A673 (cell line): ENCODE data around the gene TMPO.
"Not testable (repeated sequence)": the region's sequence is repeated elsewhere in the genome, so short reads cannot be mapped to it uniquely, and the experiment has no call there.

Experiments
- EZH2 ChIP-seq: fragments of 200-600 bp; sonication (generic); IDR thresholded peaks from 2 replicates; pipeline ENCODE4 v1.6.1; 2017; ENCODE audit warnings: borderline replicate concordance, low read depth, mild to moderate bottlenecking, mixed read lengths, antibody characterized with exemption, low read length; ENCODE audit not compliant: poor library complexity, severe bottlenecking
- TF ChIP-seq, protein P1 (sequence below): fragments of 300-800, 200-600 bp; sonication (generic); conservative IDR thresholded peaks from 2 replicates; pipeline ENCODE4 v1.5.1; 2017; ENCODE audit warnings: low read depth, mild to moderate bottlenecking, antibody characterized with exemption, low read length, moderate library complexity, mixed read lengths

DNA sequence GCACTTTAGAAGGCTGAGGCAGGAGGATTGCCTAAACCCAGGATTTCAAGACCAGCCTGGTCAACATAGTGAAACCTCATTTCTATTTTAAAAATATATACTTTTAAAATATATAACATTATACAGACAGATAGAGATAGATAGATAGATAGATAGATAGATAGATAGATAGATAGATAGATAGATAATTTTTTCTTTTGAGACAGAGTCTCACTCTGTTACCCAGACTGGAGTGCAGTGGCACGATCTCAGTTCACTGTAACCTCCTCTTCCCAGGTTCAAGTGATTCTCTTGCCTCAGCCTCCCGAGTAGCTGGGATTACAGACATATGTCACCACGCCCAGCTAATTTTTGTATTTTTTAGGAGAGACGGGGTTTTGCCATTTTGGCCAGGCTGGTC, 42.7 kb downstream of the TMPO start:
- not testable (repeated sequence) for TF ChIP-seq EZH2
- TF ChIP-seq, protein P1, sequence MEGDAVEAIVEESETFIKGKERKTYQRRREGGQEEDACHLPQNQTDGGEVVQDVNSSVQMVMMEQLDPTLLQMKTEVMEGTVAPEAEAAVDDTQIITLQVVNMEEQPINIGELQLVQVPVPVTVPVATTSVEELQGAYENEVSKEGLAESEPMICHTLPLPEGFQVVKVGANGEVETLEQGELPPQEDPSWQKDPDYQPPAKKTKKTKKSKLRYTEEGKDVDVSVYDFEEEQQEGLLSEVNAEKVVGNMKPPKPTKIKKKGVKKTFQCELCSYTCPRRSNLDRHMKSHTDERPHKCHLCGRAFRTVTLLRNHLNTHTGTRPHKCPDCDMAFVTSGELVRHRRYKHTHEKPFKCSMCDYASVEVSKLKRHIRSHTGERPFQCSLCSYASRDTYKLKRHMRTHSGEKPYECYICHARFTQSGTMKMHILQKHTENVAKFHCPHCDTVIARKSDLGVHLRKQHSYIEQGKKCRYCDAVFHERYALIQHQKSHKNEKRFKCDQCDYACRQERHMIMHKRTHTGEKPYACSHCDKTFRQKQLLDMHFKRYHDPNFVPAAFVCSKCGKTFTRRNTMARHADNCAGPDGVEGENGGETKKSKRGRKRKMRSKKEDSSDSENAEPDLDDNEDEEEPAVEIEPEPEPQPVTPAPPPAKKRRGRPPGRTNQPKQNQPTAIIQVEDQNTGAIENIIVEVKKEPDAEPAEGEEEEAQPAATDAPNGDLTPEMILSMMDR: not testable (repeated sequence)
